Activated T-cell treated with anti-CD3 and anti-CD28 coated beads, Interleukin-2, amount 50 U/mL, for 24 hours (primary cell): ENCODE measurements around the gene ACSS1.

Experiments
- DNase-seq: peaks from one replicate; pipeline ENCODE4 v3.0.0-alpha.2; 2020
- H3K27ac Mint-ChIP-seq: 2 replicates; pipeline ENCODE4 v1.8.0; 2020; ENCODE audit warnings: mild to moderate bottlenecking, mixed read lengths
- H3K27me3 Mint-ChIP-seq: 2 replicates; pipeline ENCODE4 v1.8.0; 2020; ENCODE audit warnings: mixed read lengths
- H3K36me3 Mint-ChIP-seq: 2 replicates; pipeline ENCODE4 v1.8.0; 2020; ENCODE audit warnings: low read depth, mixed read lengths
- H3K4me1 Mint-ChIP-seq: 2 replicates; pipeline ENCODE4 v1.8.0; 2020; ENCODE audit warnings: low read depth, mixed read lengths
- H3K4me3 Mint-ChIP-seq: 2 replicates; pipeline ENCODE4 v1.8.0; 2020; ENCODE audit warnings: mild to moderate bottlenecking, moderate library complexity, mixed read lengths
- H3K9me3 Mint-ChIP-seq: 2 replicates; pipeline ENCODE4 v1.8.0; 2020; ENCODE audit warnings: mixed read lengths

The ACSS1 gene

DNA sequence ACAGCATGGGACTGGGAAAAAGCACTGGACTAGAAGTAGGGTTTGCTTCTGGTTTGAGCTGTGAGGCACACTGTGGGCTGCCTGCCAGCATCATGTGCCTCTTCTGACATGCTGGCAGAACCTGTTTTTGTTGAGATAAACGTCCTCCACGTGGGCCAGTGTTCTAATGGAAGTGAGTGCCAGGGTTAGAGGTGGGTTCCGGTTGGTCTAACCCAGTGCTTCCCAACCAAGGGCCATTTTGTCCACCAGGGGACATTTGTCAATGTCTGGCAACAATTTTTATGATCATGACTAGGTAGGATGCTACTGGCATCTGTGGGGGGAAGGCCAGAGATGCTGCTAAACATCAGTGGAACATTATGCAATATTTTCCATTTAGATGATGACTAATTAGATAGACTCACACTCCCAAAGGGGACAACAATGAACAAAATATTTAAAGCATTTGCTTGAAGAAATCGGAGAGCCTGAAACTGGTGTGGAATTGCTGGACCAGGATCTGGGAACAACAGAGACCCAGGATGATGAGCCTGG is 57.6 kb downstream of the ACSS1 start:
- Mint-ChIP-seq H3K4me1 (peaks cover 8% of the 10 kb centered on the region), H3K36me3 (peaks cover 25% of the 10 kb centered on the region), H3K4me3 (no peak overlapping the region), H3K9me3 (no peaks in the 10 kb centered on the region), H3K27ac (peak overlapping the region; percentile 35), H3K27me3 (no peaks in the 10 kb centered on the region)
- peak; percentile 26 for DNase-seq

DNA sequence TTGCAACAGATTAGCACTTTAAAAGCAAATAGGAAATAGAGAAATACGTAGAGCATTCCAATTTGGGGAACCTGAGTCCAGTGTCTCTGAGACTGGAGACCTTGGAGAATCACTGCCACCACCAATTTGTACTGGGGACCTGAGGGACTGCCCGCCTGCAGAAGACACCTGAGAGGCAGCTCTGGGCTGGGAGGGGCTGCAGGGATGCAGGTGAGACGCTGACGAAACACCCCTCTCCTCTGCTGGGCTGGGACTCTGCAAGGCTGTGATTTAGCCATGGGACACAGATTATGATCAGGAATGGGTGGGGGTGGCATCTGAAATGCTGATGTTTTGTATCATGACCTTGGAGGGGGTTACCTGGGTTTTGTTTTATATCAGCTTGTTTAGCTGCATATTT is 58.4 kb downstream of the ACSS1 start:
- no peaks in the 10 kb centered on the region for H3K9me3 Mint-ChIP-seq
- DNase-seq = peak; percentile 20
- H3K36me3 Mint-ChIP-seq = peaks cover 20% of the 10 kb centered on the region
- H3K27ac Mint-ChIP-seq = no peak overlapping the region
- no peaks in the 10 kb centered on the region for H3K27me3 Mint-ChIP-seq
- no peak overlapping the region for H3K4me3 Mint-ChIP-seq
- H3K4me1 Mint-ChIP-seq = peaks cover 15% of the 10 kb centered on the region

DNA sequence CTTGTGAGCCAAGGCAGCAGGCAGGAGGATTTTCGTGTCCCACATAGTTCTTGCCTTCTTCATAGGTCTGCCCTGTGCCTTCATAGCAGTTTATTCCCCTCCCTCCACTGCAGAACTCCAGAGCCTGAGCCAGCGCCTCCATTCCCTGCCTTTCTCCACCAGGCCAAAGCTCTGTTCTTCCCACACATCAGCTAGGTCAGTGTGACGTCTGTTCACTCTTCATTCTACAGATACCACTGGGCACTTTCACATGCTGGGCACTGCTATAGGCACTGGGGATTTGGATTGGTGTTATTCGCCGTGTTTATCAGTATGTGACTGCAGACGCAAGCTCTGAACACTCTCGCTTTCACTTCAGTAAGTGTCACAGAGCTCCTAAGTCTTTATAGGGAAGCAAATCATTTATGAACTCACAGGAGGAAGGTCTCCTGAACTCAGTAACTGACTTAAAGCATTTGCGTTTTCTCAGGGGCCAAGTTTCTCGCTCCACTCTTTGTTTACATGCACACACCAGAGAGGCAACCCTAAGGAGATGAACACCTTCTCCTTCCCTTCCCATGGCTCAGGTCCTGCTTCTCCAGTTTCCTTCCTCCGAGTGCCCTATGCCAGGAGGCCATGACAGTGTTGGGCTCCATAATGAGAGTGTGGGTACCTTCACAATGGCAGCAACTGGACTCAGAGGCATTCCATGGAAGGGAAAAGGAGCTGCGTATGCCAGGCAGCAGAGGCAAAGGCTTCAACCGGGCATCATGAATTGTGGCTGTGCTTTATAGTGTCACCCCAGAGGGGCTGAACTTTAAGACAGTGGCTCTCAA is 59.1 kb downstream of the ACSS1 start:
- no peak overlapping the region for H3K27ac Mint-ChIP-seq
- no peaks in the 10 kb centered on the region for H3K9me3 Mint-ChIP-seq
- H3K36me3 Mint-ChIP-seq = peaks cover 14% of the 10 kb centered on the region
- peak; percentile 20 for DNase-seq
- no peaks in the 10 kb centered on the region for H3K27me3 Mint-ChIP-seq
- no peak overlapping the region for H3K4me3 Mint-ChIP-seq
- peaks cover 21% of the 10 kb centered on the region for H3K4me1 Mint-ChIP-seq

- DNase-seq = no peak
Observed at GRCh38 chr20:24998121-24998520, 59.8 kb downstream of the ACSS1 start.

GRCh38 chr20:24996449-24997377 is 61.2 kb downstream of the ACSS1 start:
- H3K27me3 Mint-ChIP-seq = no peaks in the 10 kb centered on the region
- no peak overlapping the region for H3K4me3 Mint-ChIP-seq
- H3K4me1 Mint-ChIP-seq = peaks cover 33% of the 10 kb centered on the region
- DNase-seq = peak; percentile 14
- H3K36me3 Mint-ChIP-seq = peaks cover 13% of the 10 kb centered on the region
- H3K27ac Mint-ChIP-seq = no peak overlapping the region
- no peaks in the 10 kb centered on the region for H3K9me3 Mint-ChIP-seq

More at GRCh38 chr20:24998121-24998520, 59.8 kb downstream of the ACSS1 start:
- H3K27me3 Mint-ChIP-seq = no peaks in the 10 kb centered on the region
- no peak overlapping the region for H3K4me3 Mint-ChIP-seq
- H3K4me1 Mint-ChIP-seq = peaks cover 28% of the 10 kb centered on the region
- no peaks in the 10 kb centered on the region for H3K9me3 Mint-ChIP-seq
- H3K27ac Mint-ChIP-seq = no peak overlapping the region
- peaks cover 10% of the 10 kb centered on the region for H3K36me3 Mint-ChIP-seq

- Mint-ChIP-seq H3K36me3 (peaks cover 19% of the 10 kb centered on the region), H3K4me3 (no peak overlapping the region), H3K27me3 (no peaks in the 10 kb centered on the region), H3K9me3 (no peaks in the 10 kb centered on the region), H3K27ac (no peak overlapping the region), H3K4me1 (peaks cover 41% of the 10 kb centered on the region)
- peak; percentile 24 for DNase-seq
Observed at GRCh38 chr20:24995741-24996448, 62.0 kb downstream of the ACSS1 start.

DNA sequence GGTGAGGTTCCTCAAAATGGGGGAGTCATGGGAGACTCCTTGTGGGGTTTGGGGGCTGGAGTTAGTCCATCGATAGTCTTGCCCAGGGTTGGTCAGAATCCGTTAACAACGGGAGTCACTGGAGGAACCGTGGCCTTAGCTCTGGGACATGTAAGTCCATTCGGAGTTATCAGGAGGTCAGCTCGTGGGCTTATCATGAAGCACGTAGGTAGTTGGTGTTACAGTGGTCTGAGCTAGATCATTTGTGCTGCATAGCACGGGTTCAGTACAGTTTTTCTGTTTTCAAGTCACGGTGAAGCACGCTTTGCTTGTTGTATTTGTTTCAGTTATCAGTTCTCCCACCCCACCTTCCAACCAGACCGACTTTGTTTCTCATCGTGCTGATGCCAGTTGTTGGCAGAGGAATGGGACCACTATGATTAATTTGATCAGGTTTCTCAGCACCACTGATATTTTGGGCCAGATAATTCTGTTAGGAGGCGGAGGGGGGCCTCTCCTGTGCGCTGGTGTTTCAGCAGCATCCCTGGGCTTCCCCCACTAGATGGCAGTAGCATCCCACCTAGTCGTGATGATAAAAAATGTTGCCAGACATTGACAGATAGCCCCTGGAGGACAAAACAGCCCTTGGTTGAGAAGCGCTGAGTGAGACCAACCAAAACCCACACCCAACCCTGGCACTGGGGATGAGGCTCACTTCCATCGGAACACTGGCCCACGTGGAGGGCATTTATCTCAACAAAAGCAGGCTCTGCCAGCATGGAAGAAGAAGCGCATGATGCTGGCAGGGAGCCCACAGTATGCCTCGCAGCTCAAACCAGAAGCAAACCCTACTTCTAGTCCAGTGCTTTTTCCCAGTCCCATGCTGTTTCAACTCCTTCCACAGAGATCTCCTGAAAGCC is 63.2 kb downstream of the ACSS1 start:
- no peaks in the 10 kb centered on the region for H3K9me3 Mint-ChIP-seq

DNA sequence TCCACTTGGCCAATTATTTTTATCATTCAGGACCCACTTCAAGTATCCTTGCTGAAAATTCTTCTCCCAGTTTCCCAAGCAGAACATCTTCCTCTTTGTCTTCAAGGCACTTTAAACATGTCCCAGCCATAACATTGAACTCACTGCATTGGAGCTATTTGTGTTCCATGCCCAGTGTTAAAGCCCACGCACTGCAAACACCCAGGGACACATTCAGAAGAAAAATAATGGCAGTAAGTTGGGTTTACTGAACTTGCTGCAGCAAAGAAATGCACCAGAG is 63.8 kb downstream of the ACSS1 start:
- Mint-ChIP-seq H3K27me3 (no peaks in the 10 kb centered on the region), H3K4me1 (peaks cover 50% of the 10 kb centered on the region), H3K27ac (peak overlapping the region; percentile 19), H3K9me3 (no peaks in the 10 kb centered on the region), H3K4me3 (no peak overlapping the region), H3K36me3 (peaks cover 35% of the 10 kb centered on the region)
- no peak for DNase-seq

More for the DNA sequence above, 63.2 kb downstream of the ACSS1 start:
- DNase-seq = peak; percentile 86
- peaks cover 44% of the 10 kb centered on the region for H3K4me1 Mint-ChIP-seq
- H3K4me3 Mint-ChIP-seq = no peak overlapping the region
- H3K27ac Mint-ChIP-seq = peak overlapping the region; percentile 30
- H3K27me3 Mint-ChIP-seq = no peaks in the 10 kb centered on the region
- peaks cover 29% of the 10 kb centered on the region for H3K36me3 Mint-ChIP-seq

GRCh38 chr20:24993337-24994185 is 64.4 kb downstream of the ACSS1 start:
- peaks cover 40% of the 10 kb centered on the region for H3K36me3 Mint-ChIP-seq
- DNase-seq = peak; percentile 24
- peak overlapping the region; percentile 96 for H3K27ac Mint-ChIP-seq
- H3K4me3 Mint-ChIP-seq = peak overlapping the region; percentile 98
- peaks cover 55% of the 10 kb centered on the region for H3K4me1 Mint-ChIP-seq
- no peaks in the 10 kb centered on the region for H3K27me3 Mint-ChIP-seq
- no peaks in the 10 kb centered on the region for H3K9me3 Mint-ChIP-seq

- H3K27ac Mint-ChIP-seq = peak within 1 kb of the TSS; percentile 96
- DNase-seq = peak; percentile 99
- peaks cover 64% of the 10 kb centered on the region for H3K4me1 Mint-ChIP-seq
- H3K9me3 Mint-ChIP-seq = no peaks in the 10 kb centered on the region
- H3K4me3 Mint-ChIP-seq = peak within 1 kb of the TSS; percentile 98
- H3K27me3 Mint-ChIP-seq = no peaks in the 10 kb centered on the region
- peaks cover 49% of the 10 kb centered on the region for H3K36me3 Mint-ChIP-seq
Observed at GRCh38 chr20:24992487-24993205, 65.3 kb downstream of the ACSS1 start, which contains the start of gene APMAP. APMAP (minus strand) TSS chr20:24992751; CDS start chr20:24992688, 63 bp downstream.

- Mint-ChIP-seq H3K27me3 (no peaks in the 10 kb centered on the region), H3K9me3 (no peaks in the 10 kb centered on the region), H3K4me3 (peak overlapping the region; percentile 98), H3K27ac (peak overlapping the region; percentile 96), H3K36me3 (peaks cover 56% of the 10 kb centered on the region), H3K4me1 (peaks cover 71% of the 10 kb centered on the region)
- DNase-seq = no peak
Observed at GRCh38 chr20:24991897-24992486, 65.9 kb downstream of the ACSS1 start.

DNA sequence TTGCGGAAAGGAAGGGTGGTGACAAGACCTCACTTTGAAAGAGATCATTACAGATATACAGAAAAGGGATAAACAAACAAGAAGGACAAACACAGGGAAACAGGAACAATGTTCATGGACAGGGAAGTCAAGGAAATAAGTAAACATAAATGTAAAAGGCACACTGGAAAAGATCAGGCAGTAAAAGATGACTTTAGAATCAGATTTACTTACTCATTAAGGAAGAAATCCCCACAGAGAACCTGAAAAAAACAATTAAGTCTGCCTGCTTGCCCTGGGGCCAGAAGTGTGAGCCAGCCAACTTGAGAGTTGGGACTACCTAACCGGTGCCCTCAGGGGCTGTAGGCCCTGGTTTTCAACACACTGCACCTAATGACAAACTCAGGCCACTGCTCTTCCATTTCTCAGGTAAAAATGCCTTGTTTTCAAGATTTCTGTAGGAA is 67.1 kb downstream of the ACSS1 start:
- Mint-ChIP-seq H3K4me3 (peak overlapping the region; percentile 98), H3K27ac (peak overlapping the region; percentile 96), H3K27me3 (no peaks in the 10 kb centered on the region), H3K9me3 (no peaks in the 10 kb centered on the region), H3K36me3 (peaks cover 66% of the 10 kb centered on the region), H3K4me1 (peaks cover 83% of the 10 kb centered on the region)
- peak; percentile 19 for DNase-seq
